Activated T-helper 2 cell treated with anti-CD3 and anti-CD28 coated beads, Interferon-gamma antibody, Interleukin-2, Interleukin-4, amounts not matched to agents 10 μg/mL and 5 μg/mL and 100 μg/mL, durations not matched to agents 14 hours and 24 hours and 36 hours (primary cell): Measurements from ENCODE around the gene ITGB7. TPM values are rescaled to one million over a fixed set of nuclear protein-coding genes. Genes with fewer than 3 reads are reported as not detected.
A peak's percentile ranks its signal among the peaks of the same experiment; 100 is the strongest.

Experiments
- DNase-seq: peaks from one replicate; pipeline ENCODE4 v3.0.0; 2021; ENCODE audit warnings: low spot score
- H3K27ac Mint-ChIP-seq: one replicate; pipeline ENCODE4 v1.8.0; 2021; ENCODE audit warnings: mixed read lengths
- H3K27me3 Mint-ChIP-seq: one replicate; pipeline ENCODE4 v1.8.0; 2021; ENCODE audit warnings: low read depth, mixed read lengths
- H3K36me3 Mint-ChIP-seq: one replicate; pipeline ENCODE4 v1.8.0; 2021; ENCODE audit warnings: low read depth, mixed read lengths
- H3K4me1 Mint-ChIP-seq: one replicate; pipeline ENCODE4 v1.8.0; 2021; ENCODE audit warnings: low read depth, mixed read lengths
- H3K4me3 Mint-ChIP-seq: one replicate; pipeline ENCODE4 v1.8.0; 2021; ENCODE audit warnings: low read depth, mild to moderate bottlenecking, moderate library complexity, mixed read lengths
- H3K9me3 Mint-ChIP-seq: one replicate; pipeline ENCODE4 v1.8.0; 2021; ENCODE audit warnings: mixed read lengths
- intact Hi-C: fragments of 100-400 bp; cut with micrococcal nuclease; formaldehyde crosslinking; loops from one replicate; pipeline ENCODE4 v1.15.1; 2023
- total RNA-seq: library from RNA; stranded (reverse); gene quantifications from 2 replicates; pipeline ENCODE4 v1.2.3, GENCODE V29; 2022

ITGB7 gene
- total RNA-seq, 1 donor from 2014 or later: 208 TPM

DNA sequence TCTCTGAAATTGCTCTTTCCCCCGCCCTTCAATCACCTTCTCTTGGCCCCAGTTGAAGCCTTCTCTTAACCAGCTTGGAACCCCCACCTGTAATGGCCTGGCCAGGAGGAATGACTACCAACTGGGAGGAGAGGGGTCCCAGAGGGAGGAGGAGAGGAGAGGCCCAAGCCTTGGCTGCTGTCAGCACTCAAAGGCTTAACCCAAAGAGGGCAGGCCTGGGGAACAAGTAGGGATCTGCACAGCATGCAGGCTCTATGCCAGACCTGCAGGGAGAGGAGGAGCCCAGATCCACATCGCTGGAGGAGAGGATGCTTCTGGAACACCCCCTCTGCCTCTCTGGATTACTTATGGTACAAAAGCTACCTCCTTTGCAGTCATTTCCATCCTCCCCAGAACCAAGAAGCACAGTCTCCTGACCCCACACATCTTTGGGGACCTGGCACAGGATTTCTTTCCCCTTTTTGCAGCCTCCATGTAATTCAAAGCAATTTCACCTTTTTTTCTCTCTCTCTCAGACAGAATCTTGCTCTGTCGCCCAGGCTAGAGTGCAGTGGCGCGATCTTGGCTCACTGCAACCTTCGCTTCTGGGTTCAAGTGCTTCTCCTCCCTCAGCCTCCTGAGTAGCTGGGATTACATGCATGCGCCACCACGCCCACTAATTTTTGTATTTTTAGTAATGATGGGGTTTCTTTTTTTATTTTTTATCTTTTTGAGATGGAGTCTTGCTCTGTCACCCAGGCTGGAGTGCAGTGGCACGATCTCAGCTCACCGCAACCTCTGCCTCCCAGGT lies 18.8 kb upstream of the ITGB7 start:
- H3K27me3 Mint-ChIP-seq: no peaks in the 10 kb centered on the region
- H3K4me1 Mint-ChIP-seq: peaks cover 44% of the 10 kb centered on the region
- no peak overlapping the region for H3K4me3 Mint-ChIP-seq
- no peak overlapping the region for H3K27ac Mint-ChIP-seq
- intact Hi-C loops: no loop called here
- H3K9me3 Mint-ChIP-seq: no peaks in the 10 kb centered on the region
- DNase-seq: no peak
- peaks cover 15% of the 10 kb centered on the region for H3K36me3 Mint-ChIP-seq

DNA sequence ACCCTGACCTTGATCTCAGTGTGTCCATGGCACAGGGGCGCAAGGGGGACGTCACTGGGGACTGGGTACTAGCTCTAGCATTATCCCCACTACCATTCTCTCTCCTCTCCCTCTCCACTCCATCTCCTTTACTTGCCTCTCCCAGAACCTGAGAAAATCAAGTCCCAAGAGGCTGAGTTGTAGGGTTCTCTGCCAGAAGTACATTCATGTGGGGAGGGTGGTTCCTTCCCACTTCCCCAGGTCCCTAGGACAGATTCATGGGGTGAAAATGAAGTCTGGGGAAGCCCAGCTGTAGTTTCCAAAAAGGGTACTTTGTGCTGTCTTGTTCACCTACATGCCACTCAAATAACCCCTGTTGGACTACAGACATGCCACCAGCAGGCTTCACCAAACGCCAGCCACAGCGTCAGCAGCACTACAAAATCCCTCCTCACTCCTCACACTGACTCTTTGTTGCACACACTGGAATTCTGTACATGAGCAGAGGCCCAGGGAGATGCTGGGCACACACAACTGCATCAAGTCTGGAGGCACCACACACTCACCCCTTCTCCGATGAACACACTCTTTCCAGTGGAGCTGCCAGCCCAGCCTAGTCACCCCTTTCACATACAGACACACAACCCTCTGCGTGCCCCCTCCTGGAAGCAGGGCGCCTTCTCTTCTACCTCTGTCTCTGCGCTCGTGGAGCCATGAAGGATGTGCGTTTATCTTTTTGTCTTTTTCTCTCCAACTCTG lies 18.0 kb upstream of the ITGB7 start:
- DNase-seq: no peak
- peaks cover 45% of the 10 kb centered on the region for H3K4me1 Mint-ChIP-seq
- H3K9me3 Mint-ChIP-seq: no peaks in the 10 kb centered on the region
- peak overlapping the region; percentile 13 for H3K27ac Mint-ChIP-seq
- peaks cover 15% of the 10 kb centered on the region for H3K36me3 Mint-ChIP-seq
- H3K27me3 Mint-ChIP-seq: no peaks in the 10 kb centered on the region
- intact Hi-C loops: no loop called here
- peak overlapping the region; percentile 17 for H3K4me3 Mint-ChIP-seq

DNA sequence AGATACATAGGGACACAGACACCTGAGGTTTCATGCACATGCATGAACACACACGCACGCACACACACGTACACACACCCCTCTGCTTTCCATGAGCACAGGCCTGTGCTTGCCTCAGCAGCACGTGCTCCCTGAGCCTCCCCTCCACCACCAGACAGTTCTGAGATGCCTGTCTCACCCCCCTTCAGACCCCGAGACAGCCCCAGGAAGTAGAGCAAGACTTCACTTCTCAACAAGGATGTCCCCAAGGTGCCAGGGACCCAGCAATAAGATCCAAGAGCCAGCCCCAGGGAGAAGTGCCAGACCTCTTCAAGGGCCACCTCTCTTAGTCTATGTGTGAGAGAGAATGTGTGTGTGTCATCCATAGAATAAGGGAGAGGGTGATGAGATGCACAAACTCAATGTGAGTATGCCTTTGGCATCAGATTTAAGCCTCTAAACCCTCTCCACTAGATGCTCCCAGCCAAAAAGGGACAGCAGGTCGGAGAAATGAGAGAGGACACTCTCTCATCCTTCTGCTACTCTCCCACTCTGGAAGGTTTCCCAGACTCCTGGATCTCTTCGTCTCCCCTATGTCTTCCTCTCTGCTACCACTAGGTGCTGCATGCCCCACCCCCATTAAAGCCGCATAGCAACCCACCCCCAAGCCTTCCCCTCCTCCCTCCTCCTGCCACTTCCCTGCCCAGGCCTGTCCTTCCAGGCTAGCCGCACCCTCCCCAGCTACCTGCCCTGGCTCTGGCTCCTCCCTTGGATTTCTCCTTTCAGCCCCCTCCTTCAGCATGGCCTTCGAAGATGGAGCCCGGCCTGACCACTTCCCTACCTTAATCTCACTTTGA lies 17.2 kb upstream of the ITGB7 start:
- Mint-ChIP-seq H3K4me1 (peaks cover 48% of the 10 kb centered on the region), H3K27me3 (no peaks in the 10 kb centered on the region), H3K27ac (peak overlapping the region; percentile 47), H3K36me3 (peaks cover 15% of the 10 kb centered on the region), H3K4me3 (peak overlapping the region; percentile 43), H3K9me3 (no peaks in the 10 kb centered on the region)
- DNase-seq: no peak
- intact Hi-C loops: no loop called here

DNA sequence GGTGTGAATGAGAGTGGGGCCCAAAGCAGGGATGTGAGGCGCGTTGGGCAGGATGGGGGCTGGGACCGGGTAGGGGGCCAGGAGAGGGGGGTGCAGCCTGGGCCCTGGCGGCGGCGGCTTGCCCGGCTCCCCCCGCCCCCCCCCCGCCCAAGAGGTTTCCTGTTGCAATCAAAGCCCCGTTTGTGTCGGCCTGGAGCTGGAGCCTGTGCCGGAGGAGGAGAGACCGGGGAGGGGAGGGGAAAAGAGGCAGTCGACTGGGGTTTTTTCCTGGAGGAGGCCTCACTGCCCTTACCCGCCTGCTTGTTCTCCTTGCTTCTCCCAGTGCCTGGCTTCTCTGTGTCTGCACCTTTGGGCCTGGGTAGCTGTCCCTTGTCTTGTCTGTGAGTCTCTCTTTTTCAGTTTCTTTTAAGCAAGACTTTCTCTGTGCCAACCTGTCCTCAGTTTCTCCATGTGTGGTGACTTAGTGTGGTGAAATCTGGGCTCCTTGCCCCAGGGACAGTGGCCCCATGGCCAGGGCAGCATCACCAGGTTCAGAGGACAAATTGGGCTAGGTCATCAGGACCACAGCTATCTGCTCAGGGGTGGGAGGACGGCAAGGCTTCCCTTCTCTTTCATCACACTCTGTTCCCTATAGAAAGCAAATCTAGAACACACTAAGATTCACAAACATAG lies 16.5 kb upstream of the ITGB7 start:
- Mint-ChIP-seq H3K36me3 (peaks cover 20% of the 10 kb centered on the region), H3K9me3 (no peaks in the 10 kb centered on the region), H3K4me1 (peaks cover 51% of the 10 kb centered on the region), H3K27ac (peak overlapping the region; percentile 42), H3K27me3 (no peaks in the 10 kb centered on the region), H3K4me3 (peak overlapping the region; percentile 64)
- no peak for DNase-seq
- intact Hi-C loops: loop anchor here (2.0 kb wide), 1 partner anchor 13 kb away; no protein-coding TSS in a partner anchor

DNA sequence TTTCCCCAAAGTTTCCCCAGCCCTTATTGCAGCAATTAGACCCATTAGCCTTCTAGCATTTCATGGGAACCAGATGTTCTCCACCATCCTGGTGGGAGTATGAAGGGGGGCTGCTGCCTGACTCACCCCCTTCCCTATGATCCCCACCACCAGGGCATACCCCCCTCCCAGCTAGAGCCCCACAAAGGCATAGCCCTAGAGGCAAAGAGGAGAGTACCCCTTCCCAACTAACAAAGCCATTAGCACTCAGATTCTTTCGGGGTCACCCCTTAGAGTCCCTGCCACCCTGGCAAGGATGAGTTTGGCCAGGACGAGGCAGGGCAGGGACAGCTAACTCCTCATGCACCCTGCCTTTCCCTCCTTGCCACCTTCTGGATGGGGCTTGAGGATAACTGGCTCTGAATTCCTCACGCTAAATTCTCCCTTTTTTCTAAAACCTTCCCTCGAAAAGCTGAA lies 15.8 kb upstream of the ITGB7 start:
- no peak for DNase-seq
- Mint-ChIP-seq H3K27me3 (no peaks in the 10 kb centered on the region), H3K4me1 (peaks cover 55% of the 10 kb centered on the region), H3K36me3 (peaks cover 20% of the 10 kb centered on the region), H3K4me3 (peak overlapping the region; percentile 64), H3K9me3 (no peaks in the 10 kb centered on the region), H3K27ac (peak overlapping the region; percentile 42)
- intact Hi-C loops: loop anchor here (2.0 kb wide), 1 partner anchor 14 kb away; no protein-coding TSS in a partner anchor

DNA sequence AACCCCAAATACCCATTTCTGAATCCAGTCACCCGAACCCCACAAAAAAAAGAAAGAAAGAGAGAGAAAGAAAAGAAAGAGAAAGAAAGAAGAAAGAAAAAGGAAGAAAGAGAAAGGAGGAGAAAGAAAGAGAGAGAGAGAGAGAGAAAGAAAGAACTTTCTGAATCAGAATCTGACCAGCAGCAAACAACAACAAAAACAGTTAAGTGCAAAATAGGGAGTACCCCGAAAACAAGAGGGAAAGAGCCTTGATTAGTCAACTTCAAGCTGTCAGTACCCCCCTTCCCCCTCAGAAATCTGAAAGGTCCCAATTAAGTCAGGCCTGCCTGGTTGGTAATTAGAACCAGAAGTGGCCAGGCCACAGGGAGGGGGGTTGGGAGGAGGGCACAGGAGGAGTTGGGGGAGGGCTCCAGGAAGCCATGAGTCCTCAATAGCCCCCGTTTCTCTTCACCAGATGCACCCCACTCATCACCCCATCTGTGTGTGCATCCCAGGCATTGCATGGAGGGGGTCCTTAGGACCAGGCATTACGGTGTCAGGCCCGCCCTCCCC lies 15.2 kb upstream of the ITGB7 start:
- no peak for DNase-seq
- H3K4me1 Mint-ChIP-seq: peaks cover 61% of the 10 kb centered on the region
- H3K27ac Mint-ChIP-seq: peak overlapping the region; percentile 67
- intact Hi-C loops: loop anchor here (2.0 kb wide), 1 partner anchor 15 kb away; no protein-coding TSS in a partner anchor
- H3K36me3 Mint-ChIP-seq: peaks cover 20% of the 10 kb centered on the region
- H3K27me3 Mint-ChIP-seq: no peaks in the 10 kb centered on the region
- no peaks in the 10 kb centered on the region for H3K9me3 Mint-ChIP-seq
- H3K4me3 Mint-ChIP-seq: peak overlapping the region; percentile 64

DNA sequence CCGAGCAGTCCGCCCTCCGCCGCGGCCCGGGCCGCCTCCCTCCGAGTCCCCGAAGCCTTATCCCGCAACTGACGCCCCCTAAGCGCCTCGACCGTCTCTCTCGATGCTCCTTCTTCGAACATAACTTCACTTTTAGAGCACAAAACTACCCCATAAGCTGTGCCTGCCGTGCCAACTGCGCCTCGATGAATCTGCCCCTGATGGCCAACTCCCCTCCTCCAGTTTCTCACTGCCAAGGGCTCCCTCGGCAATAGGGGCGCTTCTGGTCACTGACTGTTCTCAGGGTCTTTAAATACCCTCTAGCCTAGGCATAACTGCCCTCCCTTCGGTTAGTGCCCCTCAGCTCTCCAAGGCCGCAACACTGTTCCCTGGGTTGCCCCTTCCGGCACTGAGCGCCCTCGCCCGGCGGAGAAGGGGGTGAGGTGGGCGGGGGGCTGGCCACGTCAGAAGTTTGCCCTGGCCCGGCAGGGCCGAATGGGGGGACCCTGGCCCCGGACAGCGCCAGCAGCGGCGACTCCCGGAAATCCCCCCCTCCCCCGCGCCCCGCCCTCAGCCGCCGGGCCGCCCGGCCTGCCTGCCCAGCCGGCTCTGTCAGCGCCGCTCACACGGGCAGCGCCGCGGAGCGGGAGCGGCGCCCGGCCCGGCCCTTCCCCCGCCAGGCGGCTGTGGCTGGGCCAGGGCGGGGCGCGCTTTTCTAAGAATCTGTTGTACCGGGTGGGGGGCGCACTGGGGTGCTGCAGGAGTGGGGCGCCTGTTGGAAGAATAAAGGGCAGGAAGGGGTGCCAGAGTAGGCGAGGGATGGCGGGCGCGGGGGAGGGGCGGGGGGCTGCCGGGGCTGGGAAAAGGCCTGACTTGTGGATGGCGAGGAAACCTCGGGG lies 14.4 kb upstream of the ITGB7 start:
- peak; percentile 57 for DNase-seq
- H3K36me3 Mint-ChIP-seq: peaks cover 17% of the 10 kb centered on the region
- H3K9me3 Mint-ChIP-seq: no peaks in the 10 kb centered on the region
- no peaks in the 10 kb centered on the region for H3K27me3 Mint-ChIP-seq
- peak overlapping the region; percentile 99 for H3K27ac Mint-ChIP-seq
- H3K4me3 Mint-ChIP-seq: peak overlapping the region; percentile 96
- peaks cover 65% of the 10 kb centered on the region for H3K4me1 Mint-ChIP-seq
- intact Hi-C loops: loop anchor here (1.0 to 2.0 kb wide), 5 partner anchors 11 to 73 kb away; partner anchors contain the start of genes CSAD, PFDN5, RARG and ZNF740

DNA sequence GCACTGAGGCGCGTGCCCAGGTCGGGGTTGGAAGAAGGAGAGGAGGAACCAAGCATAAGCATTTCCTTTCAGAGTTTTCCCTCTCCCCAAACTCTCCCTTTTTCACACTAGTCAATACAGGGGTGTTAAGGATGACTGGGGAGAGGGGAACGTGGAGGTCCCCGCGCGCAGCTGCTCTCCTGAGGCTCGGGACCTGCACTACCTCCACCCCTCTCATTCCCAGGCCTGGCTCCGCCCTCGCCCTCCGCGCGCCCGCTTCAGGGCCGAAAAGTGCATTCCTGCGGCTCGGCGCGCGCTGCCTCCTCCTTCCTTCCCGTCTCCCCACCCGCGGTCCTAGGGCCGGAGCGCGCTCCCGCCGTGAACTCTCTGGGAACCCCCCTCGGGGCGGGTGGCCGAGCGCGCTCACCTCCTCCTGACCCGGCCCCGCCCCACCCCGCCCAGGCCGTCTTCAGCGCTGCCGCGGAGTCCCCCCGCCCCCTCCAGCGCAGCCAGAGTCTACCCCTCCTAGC lies 13.7 kb upstream of the ITGB7 start:
- Mint-ChIP-seq H3K27ac (peak overlapping the region; percentile 99), H3K36me3 (peaks cover 24% of the 10 kb centered on the region), H3K4me3 (peak overlapping the region; percentile 96), H3K4me1 (peaks cover 72% of the 10 kb centered on the region), H3K9me3 (no peaks in the 10 kb centered on the region), H3K27me3 (no peaks in the 10 kb centered on the region)
- intact Hi-C loops: loop anchor here (1.0 to 2.0 kb wide), 7 partner anchors 11 to 159 kb away; partner anchors contain the start of genes CSAD, ESPL1, PFDN5 and RARG
- peak; percentile 84 for DNase-seq

DNA sequence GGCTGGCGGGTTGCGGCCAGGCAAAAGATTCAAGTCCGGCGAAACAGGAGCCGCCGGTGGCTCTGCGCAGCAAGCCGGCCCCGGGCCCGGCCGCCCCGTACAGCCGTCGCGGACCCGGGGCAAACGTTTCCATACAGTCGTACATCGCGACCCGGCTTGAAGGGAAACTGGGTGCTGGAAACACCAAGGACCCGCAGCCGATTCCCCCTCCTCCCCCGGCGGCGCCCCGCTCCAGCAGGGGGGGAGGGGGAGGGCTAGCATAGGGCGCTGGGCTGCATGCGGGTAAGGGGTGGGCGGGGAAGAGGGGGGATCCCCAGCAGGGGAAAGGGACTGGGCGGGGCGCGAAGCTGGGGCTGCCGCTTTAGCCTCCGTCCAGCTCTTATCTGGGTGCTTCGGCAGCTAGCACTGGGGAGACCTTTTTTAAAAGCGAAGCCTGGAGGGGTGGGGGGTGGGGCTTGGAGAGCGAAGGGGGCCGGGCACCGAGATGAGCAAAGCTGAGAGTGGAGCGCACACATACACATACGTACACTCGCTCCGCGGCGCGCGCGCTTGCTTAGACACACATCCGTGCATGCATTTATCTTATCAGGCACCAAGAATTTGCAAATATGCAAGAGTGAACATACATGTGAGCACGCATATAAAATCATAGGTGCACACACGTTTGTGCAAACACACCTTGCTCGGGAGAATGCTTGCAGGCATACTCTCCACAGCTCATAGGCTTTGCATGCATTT lies 13.1 kb upstream of the ITGB7 start:
- intact Hi-C loops: loop anchor here (1.0 to 2.0 kb wide), 7 partner anchors 11 to 159 kb away; partner anchors contain the start of genes ESPL1 and PFDN5
- Mint-ChIP-seq H3K27me3 (no peaks in the 10 kb centered on the region), H3K9me3 (no peaks in the 10 kb centered on the region), H3K4me3 (peak overlapping the region; percentile 96), H3K27ac (peak overlapping the region; percentile 99), H3K36me3 (peaks cover 24% of the 10 kb centered on the region), H3K4me1 (peaks cover 71% of the 10 kb centered on the region)
- DNase-seq: peak; percentile 81

GRCh38 chr12:53219292-53219955 lies 12.4 kb upstream of the ITGB7 start:
- no peaks in the 10 kb centered on the region for H3K9me3 Mint-ChIP-seq
- DNase-seq: peak; percentile 52
- peak overlapping the region; percentile 94 for H3K27ac Mint-ChIP-seq
- peaks cover 68% of the 10 kb centered on the region for H3K4me1 Mint-ChIP-seq
- H3K27me3 Mint-ChIP-seq: no peaks in the 10 kb centered on the region
- peak overlapping the region; percentile 96 for H3K4me3 Mint-ChIP-seq
- intact Hi-C loops: loop anchor here (1.0 to 2.0 kb wide), 2 partner anchors 15 to 105 kb away; no protein-coding TSS in a partner anchor
- peaks cover 28% of the 10 kb centered on the region for H3K36me3 Mint-ChIP-seq
